H1 (cell line): ENCODE results near the gene GPR137. TPM values are rescaled to one million over a fixed set of nuclear protein-coding genes. Genes with fewer than 3 reads are reported as not detected.

Experiments used
- CTCF ChIA-PET: fragments of 300-600 bp; sonication (Branson Sonifier 250); formaldehyde crosslinking; loops from one replicate; lab custom pipeline; 2021; ENCODE audit not compliant: partially characterized antibody; lab: Charles Lee
- POLR2A ChIA-PET: fragments of 300-600 bp; sonication (Branson Sonifier 250); formaldehyde crosslinking; loops from one replicate; lab custom pipeline; 2021; ENCODE audit warnings: inconsistent platforms; ENCODE audit not compliant: partially characterized antibody; lab: Charles Lee
- DNase-seq, 2 experiments: peaks; one replicate each; pipeline versions ENCODE4 v3.0.0 to v3.0.0-alpha.2; 2010 to 2022; ENCODE audit warnings: low spot score in 2 of 2, low read depth in 1 of 2, mixed read lengths in 1 of 2
- FAIRE-seq: peaks from 2 replicates; lab custom pipeline; 2011; peaks lifted over from hg19 to GRCh38; lab: Jason Lieb, UNC
- H2AFZ ChIP-seq: 2 replicates; pipeline ENCODE4 v1.8.1; 2012; ENCODE audit warnings: low read length, inconsistent platforms
- H2AK5ac ChIP-seq: 2 replicates; pipeline ENCODE4 v1.6.1; 2013; ENCODE audit warnings: low read depth, low read length
- H2BK120ac ChIP-seq: replicated peaks from 2 replicates; pipeline ENCODE3; 2013; ENCODE audit warnings: low read depth, low read length, inconsistent platforms
- H2BK12ac ChIP-seq: 2 replicates; pipeline ENCODE4 v1.6.1; 2013; ENCODE audit warnings: low read depth, low read length
- H2BK15ac ChIP-seq: 2 replicates; pipeline ENCODE4 v1.6.1; 2013; ENCODE audit warnings: low read length
- H2BK20ac ChIP-seq: 2 replicates; pipeline ENCODE4 v1.6.1; 2013; ENCODE audit warnings: low read length
- H2BK5ac ChIP-seq: 2 replicates; pipeline ENCODE4 v1.6.1; 2013; ENCODE audit warnings: low read depth, low read length
- H3K14ac ChIP-seq: 2 replicates; pipeline ENCODE4 v1.6.1; 2013; ENCODE audit warnings: inconsistent platforms; ENCODE audit not compliant: insufficient read length
- H3K18ac ChIP-seq: 2 replicates; pipeline ENCODE4 v1.6.1; 2013; ENCODE audit warnings: low read length; ENCODE audit errors: extremely low read depth
- H3K23ac ChIP-seq: 2 replicates; pipeline ENCODE4 v1.6.1; 2013; ENCODE audit warnings: inconsistent platforms; ENCODE audit not compliant: insufficient read length
- H3K23me2 ChIP-seq: 2 replicates; pipeline ENCODE4 v1.6.1; 2013; ENCODE audit warnings: low read depth, low read length
- H3K27ac ChIP-seq: 2 replicates; pipeline ENCODE4 v1.6.1; 2011; ENCODE audit warnings: low read depth, low read length, inconsistent platforms
- H3K27me3 ChIP-seq, 4 experiments: replicated peaks in 1 of 4; 1 replicate in 1 of 4; 2 replicates in 3 of 4; pipeline versions ENCODE4 v1.6.1 to v1.8.1; 2011 to 2013; ENCODE audit warnings: low read length in 3 of 4, mild to moderate bottlenecking in 3 of 4, inconsistent platforms in 2 of 4, mixed read lengths in 2 of 4, moderate library complexity in 1 of 4; ENCODE audit not compliant: control insufficient read depth in 3 of 4, insufficient read depth in 3 of 4; ENCODE audit errors: extremely low read depth in 1 of 4
- H3K36me3 ChIP-seq, 4 experiments: 2 replicates each; pipeline versions ENCODE4 v1.6.1 to v1.8.1; 2011 to 2013; ENCODE audit warnings: mild to moderate bottlenecking in 4 of 4, low read length in 3 of 4, moderate library complexity in 2 of 4, control low read depth in 1 of 4, inconsistent platforms in 1 of 4; ENCODE audit not compliant: insufficient read depth in 4 of 4, control insufficient read depth in 2 of 4
- H3K4ac ChIP-seq: replicated peaks from 2 replicates; pipeline ENCODE3; 2013; ENCODE audit warnings: low read length, low read depth, mixed read lengths, inconsistent platforms; ENCODE audit not compliant: insufficient read length
- H3K4me1 ChIP-seq, 4 experiments: replicated peaks in 1 of 4; 1 replicate in 1 of 4; 2 replicates in 3 of 4; pipeline versions ENCODE4 v1.6.1 to v1.8.1; 2011 to 2013; ENCODE audit warnings: low read length in 3 of 4, inconsistent platforms in 2 of 4, mixed read lengths in 1 of 4; ENCODE audit not compliant: insufficient read depth in 4 of 4, control insufficient read depth in 3 of 4
- H3K4me2 ChIP-seq, 2 experiments: 2 replicates each; pipeline versions ENCODE4 v1.6.1 to v1.8.1; 2011 to 2013; ENCODE audit warnings: low read depth in 2 of 2, low read length in 2 of 2, control low read depth in 1 of 2, inconsistent platforms in 1 of 2, mild to moderate bottlenecking in 1 of 2; ENCODE audit not compliant: insufficient read depth in 1 of 2
- H3K4me3 ChIP-seq, 4 experiments: fragments of 200-600, 300-600 bp in 1 of 4; sonication (generic), shearing (Covaris generic), sonication (Bioruptor Twin) in 1 of 4; 2 replicates each; pipeline versions ENCODE4 v1.5.1 to v1.8.1; 2011 to 2016; ENCODE audit warnings: low read length in 4 of 4, low read depth in 3 of 4, control low read depth in 2 of 4, inconsistent platforms in 2 of 4, mild to moderate bottlenecking in 2 of 4, mixed read lengths in 1 of 4, moderate library complexity in 1 of 4; ENCODE audit not compliant: insufficient read depth in 2 of 4; ENCODE audit errors: extremely low read depth in 1 of 4
- H3K56ac ChIP-seq: replicated peaks from 2 replicates; pipeline ENCODE3; 2013; ENCODE audit warnings: low read depth, mild to moderate bottlenecking, mixed read lengths, low read length, inconsistent platforms; ENCODE audit not compliant: insufficient read length
- H3K79me1 ChIP-seq: 2 replicates; pipeline ENCODE4 v1.6.1; 2013; ENCODE audit warnings: low read depth, low read length, control low read depth
- H3K79me2 ChIP-seq, 2 experiments: 2 replicates each; pipeline versions ENCODE4 v1.6.1 to v1.8.1; 2012 to 2013; ENCODE audit warnings: low read length in 2 of 2, mild to moderate bottlenecking in 2 of 2, inconsistent platforms in 1 of 2; ENCODE audit not compliant: insufficient read depth in 2 of 2, control insufficient read depth in 1 of 2
- H3K9ac ChIP-seq, 4 experiments: replicated peaks in 1 of 4; 1 replicate in 1 of 4; 2 replicates in 3 of 4; pipeline versions ENCODE4 v1.6.1 to v1.8.1; 2011 to 2013; ENCODE audit warnings: low read depth in 3 of 4, low read length in 3 of 4, control low read depth in 2 of 4, mild to moderate bottlenecking in 2 of 4, moderate library complexity in 2 of 4, inconsistent platforms in 1 of 4; ENCODE audit errors: extremely low read depth in 1 of 4
- H3K9me3 ChIP-seq, 2 experiments: 2 replicates each; pipeline versions ENCODE4 v1.6.1 to v1.8.1; 2012 to 2013; ENCODE audit warnings: mild to moderate bottlenecking in 2 of 2, moderate library complexity in 2 of 2, control low read depth in 1 of 2, inconsistent platforms in 1 of 2, low read depth in 1 of 2, low read length in 1 of 2, mixed read lengths in 1 of 2; ENCODE audit not compliant: insufficient read depth in 2 of 2
- H4K20me1 ChIP-seq, 2 experiments: replicated peaks in 1 of 2; 2 replicates each; pipeline versions ENCODE3 to v1.8.1; 2011 to 2013; ENCODE audit warnings: inconsistent platforms in 2 of 2, low read length in 2 of 2, mild to moderate bottlenecking in 1 of 2; ENCODE audit not compliant: insufficient read depth in 2 of 2, control insufficient read depth in 1 of 2
- H4K5ac ChIP-seq: 2 replicates; pipeline ENCODE4 v1.6.1; 2013; ENCODE audit warnings: low read length, low read depth, mixed read lengths, inconsistent platforms; ENCODE audit not compliant: insufficient read length
- H4K8ac ChIP-seq: 2 replicates; pipeline ENCODE4 v1.8.0; 2013; ENCODE audit warnings: mild to moderate bottlenecking, moderate library complexity, low read length, inconsistent platforms; ENCODE audit not compliant: insufficient read depth; ENCODE audit errors: extremely low read depth
- H4K91ac ChIP-seq: replicated peaks from 2 replicates; pipeline ENCODE3; 2013; ENCODE audit warnings: low read length, mixed read lengths, inconsistent platforms; ENCODE audit not compliant: insufficient read length
- ASH2L ChIP-seq: fragments of 200-600, 300-600 bp; sonication (generic); IDR thresholded peaks from one replicate; pipeline ENCODE4 v1.7.1; 2017; ENCODE audit warnings: low read length
- ATF3 ChIP-seq: IDR thresholded peaks from 2 replicates; pipeline ENCODE4 v1.6.1; 2011; ENCODE audit warnings: low read depth, mild to moderate bottlenecking, low read length; ENCODE audit not compliant: insufficient read depth
- CBX5 ChIP-seq: fragments of 300-800, 300-1000 bp; sonication (generic); IDR thresholded peaks from 2 replicates; pipeline ENCODE4 v1.7.1; 2016; ENCODE audit warnings: antibody characterized with exemption, low read length, low read depth
- CHD1 ChIP-seq: IDR thresholded peaks from 2 replicates; pipeline ENCODE4 v1.6.1; 2012; ENCODE audit warnings: low read depth, low read length, improper control_type of control experiment
- GABPA ChIP-seq: IDR thresholded peaks from 2 replicates; pipeline ENCODE4 v1.6.1; 2011; ENCODE audit warnings: mild to moderate bottlenecking, low read length, moderate library complexity, borderline replicate concordance; ENCODE audit not compliant: insufficient read depth
- JUND ChIP-seq: IDR thresholded peaks from 2 replicates; pipeline ENCODE4 v1.6.1; 2011; ENCODE audit warnings: mild to moderate bottlenecking, improper control_type of control experiment, low read length
- KDM1A ChIP-seq: fragments of 200-600, 300-600 bp; sonication (generic); IDR thresholded peaks from 2 replicates; pipeline ENCODE4 v1.7.1; 2016; ENCODE audit warnings: mild to moderate bottlenecking, low read length, borderline replicate concordance
- MAFK ChIP-seq: IDR thresholded peaks from 2 replicates; pipeline ENCODE4 v1.6.1; 2012; ENCODE audit warnings: low read depth, mild to moderate bottlenecking, improper control_type of control experiment, low read length
- POU5F1 ChIP-seq: IDR thresholded peaks from 2 replicates; pipeline ENCODE4 v1.6.1; 2011; ENCODE audit warnings: low read depth, mild to moderate bottlenecking, low read length, moderate library complexity
- SAP30 ChIP-seq: fragments of 300-600 bp; sonication (generic); IDR thresholded peaks from 2 replicates; pipeline ENCODE4 v1.7.1; 2012; ENCODE audit warnings: low read length, moderate library complexity, mild to moderate bottlenecking, inconsistent platforms; ENCODE audit not compliant: insufficient read depth, insufficient replicate concordance
- SRF ChIP-seq: IDR thresholded peaks from 2 replicates; pipeline ENCODE4 v1.6.1; 2011; ENCODE audit warnings: mild to moderate bottlenecking, low read depth, low read length, moderate library complexity
- WGBS, 2 experiments: shearing (Covaris generic) in 1 of 2; methylation state at CpG; one replicate each; pipeline versions ENCODE4 v1.1.6 to v1.1.7; 2013 to 2015; ENCODE audit warnings: low lambda C conversion rate in 2 of 2, mixed read lengths in 2 of 2, inconsistent platforms in 1 of 2, low coverage in 1 of 2, missing lambda C conversion rate in 1 of 2; ENCODE audit not compliant: insufficient replicate concordance in 2 of 2, insufficient coverage in 1 of 2, insufficient read length in 1 of 2; ENCODE audit errors: extremely low coverage in 1 of 2, missing lambda C conversion rate in 1 of 2; 5-methylcytosine and 5-hydroxymethylcytosine counted together
- polyA plus RNA-seq, 7 experiments: library from polyadenylated mRNA; depleted of rRNA in 3 of 7; stranded (reverse) in 5 of 7; unstranded in 2 of 7; fragments of >200 nt in 5 of 7; fragments of 200-250 nt in 2 of 7; gene quantifications; 1 replicate in 5 of 7; 2 replicates in 1 of 7; 4 replicates in 1 of 7; pipeline versions ENCODE4 v1.2.1 to v1.2.3, GENCODE V29; 2011 to 2013; ENCODE audit warnings: missing spikeins in 2 of 7, mixed read lengths in 2 of 7
- total RNA-seq: library from RNA; stranded (reverse); fragmentation: NEBNext Ultra II Directional; extraction: Animal tissue kit (Norgen Biotek cat#: 25700); gene quantifications from 2 replicates; pipeline ENCODE4 v1.2.1, GENCODE V29; 2021

Gene GPR137
- total and polyA plus RNA-seq, 2 of the 8 experiments (the other 6 are each of a cell fraction or from before 2014, with no cell fraction given) = 36.2 to 37.8 TPM

- peaks cover 9 to 20% (median 12%) of the 10 kb centered on the region in 4 experiments for H3K36me3 ChIP-seq
- H3K27me3 ChIP-seq = no peaks in the 10 kb centered on the region
- POLR2A ChIA-PET = interaction anchor here (0.5 to 11.9 kb wide), 28 partner anchors 13 to 1419 kb away, joined by 3 to 352 read pairs (median 6); partner anchors contain the start of genes BAD, ESRRA, FERMT3 and FKBP2
- H3K4me3 ChIP-seq = peak overlapping the region; percentile 70 to 84 (median 82)
- H3K9me3 ChIP-seq = no peaks in the 10 kb centered on the region
- H2BK20ac ChIP-seq = no peak overlapping the region
- no peak overlapping the region for H4K91ac ChIP-seq
- H3K79me2 ChIP-seq = 0 out of 4 replicates have a peak, but pooled peaks cover 0 to 4% of the 10 kb centered on the region in 2 experiments
- peak overlapping the region; percentile 52; the same call in 1 of the 2 replicates for H3K18ac ChIP-seq
- peaks cover 0 to 2% of the 10 kb centered on the region in 2 experiments for H4K20me1 ChIP-seq
- peak overlapping the region; percentile 88 for H3K27ac ChIP-seq
- H2AK5ac ChIP-seq = no peak overlapping the region
- peak overlapping the region; percentile 28 to 88 (median 73); a peak in 6 of 7 replicates for H3K9ac ChIP-seq
- H3K4ac ChIP-seq = no peak overlapping the region
- H2BK5ac ChIP-seq = peak overlapping the region; percentile 96
- no peak overlapping the region for H2AFZ ChIP-seq
- H3K4me2 ChIP-seq = peak overlapping the region; percentile 80 to 86
- no peak overlapping the region for H3K23ac ChIP-seq
- H4K8ac ChIP-seq = peak overlapping the region; percentile 79
- H3K4me1 ChIP-seq = peaks cover 0 to 11% (median 5%) of the 10 kb centered on the region in 4 experiments; a peak in 5 of 7 replicates
- peak overlapping the region; percentile 99; the same call in 1 of the 2 replicates for H2BK15ac ChIP-seq
- H3K14ac ChIP-seq = no peak overlapping the region
- peak overlapping the region; percentile 78 for H3K56ac ChIP-seq
- H3K79me1 ChIP-seq = no peaks in the 10 kb centered on the region; the same call in 1 of the 2 replicates
- peaks cover 4% of the 10 kb centered on the region for H3K23me2 ChIP-seq
- no peak overlapping the region for H2BK120ac ChIP-seq
- DNase-seq (peak; percentile 95 to 98), FAIRE-seq (peak; percentile 71)
- CTCF ChIA-PET = interaction anchor here (0.9 to 13.7 kb wide), 13 partner anchors 12 to 85 kb away, joined by 3 to 168 read pairs (median 6); partner anchors contain the start of genes BAD, CATSPERZ, ESRRA and PLCB3
- H2BK12ac ChIP-seq = no peak overlapping the region
- H4K5ac ChIP-seq = peak overlapping the region; percentile 90
- WGBS, 2 experiments = 0% methylated on average over 55 of the region's 58 CpGs; no CpG with 5 or more reads in 1 of the 2 experiments
- peak; percentile 81; the same call in 1 of the 2 replicates for TF ChIP-seq ATF3
- TF ChIP-seq ASH2L = peak; percentile 64
- peak; percentile 74 for TF ChIP-seq JUND
- no peak for TF ChIP-seq CBX5
- TF ChIP-seq MAFK = no peak
- no peak for TF ChIP-seq CHD1
- TF ChIP-seq SAP30 = no peak
- peak; percentile 42; the same call in 1 of the 2 replicates for TF ChIP-seq SRF
- TF ChIP-seq KDM1A = no peak
- TF ChIP-seq GABPA = peak; percentile 96
- TF ChIP-seq POU5F1 = no peak
Measured at GRCh38 chr11:64269540-64270220, 16.0 kb upstream of the GPR137 start.
